Measurements from ENCODE around the gene MAMLD1.

DNA sequence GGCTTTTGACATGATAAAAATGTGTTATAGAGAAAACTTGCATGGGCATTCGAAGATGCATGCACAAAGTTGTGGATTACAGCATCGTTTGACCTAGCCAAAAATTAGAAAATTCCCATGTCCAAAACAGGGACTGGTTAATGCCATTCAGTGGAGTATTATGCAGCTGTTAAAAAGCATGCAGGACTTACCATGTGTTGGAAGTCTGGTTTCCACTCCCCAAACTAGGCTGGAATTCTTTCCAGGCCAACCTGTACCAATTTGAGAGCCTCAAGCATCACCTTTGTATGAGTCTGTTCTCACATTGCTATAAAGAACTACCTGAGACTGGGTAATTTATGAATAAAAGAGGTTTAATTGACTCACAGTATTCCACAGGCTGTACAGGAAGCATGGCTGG, 159.4 kb downstream of the MAMLD1 start:
- TF ChIP-seq, protein P1, sequence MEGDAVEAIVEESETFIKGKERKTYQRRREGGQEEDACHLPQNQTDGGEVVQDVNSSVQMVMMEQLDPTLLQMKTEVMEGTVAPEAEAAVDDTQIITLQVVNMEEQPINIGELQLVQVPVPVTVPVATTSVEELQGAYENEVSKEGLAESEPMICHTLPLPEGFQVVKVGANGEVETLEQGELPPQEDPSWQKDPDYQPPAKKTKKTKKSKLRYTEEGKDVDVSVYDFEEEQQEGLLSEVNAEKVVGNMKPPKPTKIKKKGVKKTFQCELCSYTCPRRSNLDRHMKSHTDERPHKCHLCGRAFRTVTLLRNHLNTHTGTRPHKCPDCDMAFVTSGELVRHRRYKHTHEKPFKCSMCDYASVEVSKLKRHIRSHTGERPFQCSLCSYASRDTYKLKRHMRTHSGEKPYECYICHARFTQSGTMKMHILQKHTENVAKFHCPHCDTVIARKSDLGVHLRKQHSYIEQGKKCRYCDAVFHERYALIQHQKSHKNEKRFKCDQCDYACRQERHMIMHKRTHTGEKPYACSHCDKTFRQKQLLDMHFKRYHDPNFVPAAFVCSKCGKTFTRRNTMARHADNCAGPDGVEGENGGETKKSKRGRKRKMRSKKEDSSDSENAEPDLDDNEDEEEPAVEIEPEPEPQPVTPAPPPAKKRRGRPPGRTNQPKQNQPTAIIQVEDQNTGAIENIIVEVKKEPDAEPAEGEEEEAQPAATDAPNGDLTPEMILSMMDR (IDR thresholded peaks at IDR 0.05; ENCODE audit: low read depth, low read length, poor library complexity, severe bottlenecking) = no peak
- no peak for TF ChIP-seq EZH2phosphoT487 (IDR thresholded peaks at IDR 0.05; ENCODE audit: borderline replicate concordance, low read length)
